H9 (cell line): ENCODE measurements around the gene EML4. TPM values are rescaled to one million over a fixed set of nuclear protein-coding genes. Genes with fewer than 3 reads are reported as not detected.

Experiments used
- DNase-seq: peaks from one replicate; pipeline ENCODE4 v3.0.0-alpha.2; 2017
- H2AFZ ChIP-seq: one replicate; pipeline ENCODE4 v1.6.1; 2013; ENCODE audit warnings: mild to moderate bottlenecking, low read length, control low read depth, moderate library complexity
- H2AK5ac ChIP-seq: 2 replicates; pipeline ENCODE4 v1.6.1; 2013; ENCODE audit warnings: low read length, control low read depth, mixed read lengths; ENCODE audit not compliant: insufficient read length
- H2BK120ac ChIP-seq: one replicate; pipeline ENCODE4 v1.6.1; 2013; ENCODE audit warnings: low read depth, mild to moderate bottlenecking, low read length, control low read depth, inconsistent platforms; ENCODE audit not compliant: poor library complexity, severe bottlenecking
- H2BK12ac ChIP-seq: 2 replicates; pipeline ENCODE4 v1.6.1; 2013; ENCODE audit warnings: low read length, control low read depth, mixed read lengths, low read depth; ENCODE audit not compliant: insufficient read length
- H2BK15ac ChIP-seq: 2 replicates; pipeline ENCODE4 v1.6.1; 2013; ENCODE audit warnings: low read depth, low read length, control low read depth
- H2BK20ac ChIP-seq: one replicate; pipeline ENCODE4 v1.6.1; 2013; ENCODE audit warnings: low read depth, mild to moderate bottlenecking, low read length, control low read depth, inconsistent platforms; ENCODE audit not compliant: poor library complexity, severe bottlenecking
- H2BK5ac ChIP-seq: 2 replicates; pipeline ENCODE4 v1.6.1; 2013; ENCODE audit warnings: low read length, control low read depth, mixed read lengths; ENCODE audit not compliant: insufficient read length
- H3K14ac ChIP-seq: 2 replicates; pipeline ENCODE4 v1.6.1; 2013; ENCODE audit warnings: low read length, control low read depth; ENCODE audit not compliant: insufficient read depth
- H3K18ac ChIP-seq: 2 replicates; pipeline ENCODE4 v1.6.1; 2013; ENCODE audit warnings: low read depth, mild to moderate bottlenecking, mixed read lengths, low read length, control low read depth; ENCODE audit not compliant: insufficient read length
- H3K23ac ChIP-seq: 2 replicates; pipeline ENCODE4 v1.6.1; 2013; ENCODE audit warnings: low read length, control low read depth, mixed read lengths, low read depth; ENCODE audit not compliant: insufficient read length
- H3K23me2 ChIP-seq: 2 replicates; pipeline ENCODE4 v1.6.1; 2013; ENCODE audit warnings: low read depth, mild to moderate bottlenecking, mixed read lengths, low read length, control low read depth; ENCODE audit not compliant: insufficient read length, poor library complexity, severe bottlenecking
- H3K27ac ChIP-seq: 2 replicates; pipeline ENCODE4 v1.5.1; 2013; ENCODE audit warnings: low read length, control low read depth, mixed read lengths, low read depth; ENCODE audit not compliant: insufficient read length
- H3K27me3 ChIP-seq: 2 replicates; pipeline ENCODE4 v1.6.1; 2013; ENCODE audit warnings: low read length, control low read depth, inconsistent platforms; ENCODE audit not compliant: insufficient read depth
- H3K4ac ChIP-seq: 2 replicates; pipeline ENCODE4 v1.6.1; 2013; ENCODE audit warnings: low read depth, mild to moderate bottlenecking, control low read depth, inconsistent platforms, low read length, moderate library complexity
- H3K4me1 ChIP-seq: 2 replicates; pipeline ENCODE4 v1.6.1; 2013; ENCODE audit warnings: low read length, control low read depth, inconsistent platforms; ENCODE audit not compliant: insufficient read depth
- H3K4me2 ChIP-seq: 2 replicates; pipeline ENCODE4 v1.6.1; 2013; ENCODE audit warnings: low read length, control low read depth, mixed read lengths; ENCODE audit not compliant: insufficient read length, insufficient read depth
- H3K56ac ChIP-seq: 2 replicates; pipeline ENCODE4 v1.6.1; 2013; ENCODE audit warnings: low read depth, mild to moderate bottlenecking, mixed read lengths, low read length, control low read depth; ENCODE audit not compliant: insufficient read length
- H3K79me1 ChIP-seq: 2 replicates; pipeline ENCODE4 v1.6.1; 2013; ENCODE audit warnings: low read depth, mild to moderate bottlenecking, moderate library complexity, low read length, control low read depth, inconsistent platforms; ENCODE audit not compliant: insufficient read depth, poor library complexity, severe bottlenecking
- H3K79me2 ChIP-seq: 2 replicates; pipeline ENCODE4 v1.6.1; 2013; ENCODE audit warnings: low read length, control low read depth, inconsistent platforms; ENCODE audit not compliant: insufficient read depth
- H3K9ac ChIP-seq: 2 replicates; pipeline ENCODE4 v1.6.1; 2013; ENCODE audit warnings: low read length, control low read depth, mixed read lengths; ENCODE audit not compliant: insufficient read length; ENCODE audit errors: extremely low read depth
- H3K9me3 ChIP-seq: one replicate; pipeline ENCODE4 v1.6.1; 2013; ENCODE audit warnings: low read depth, low read length, inconsistent platforms; ENCODE audit not compliant: control insufficient read depth
- H3T11ph ChIP-seq: one replicate; pipeline ENCODE4 v1.6.1; 2013; ENCODE audit warnings: mild to moderate bottlenecking, low read length, control low read depth, inconsistent platforms
- H4K20me1 ChIP-seq: one replicate; pipeline ENCODE4 v1.6.1; 2013; ENCODE audit not compliant: control insufficient read depth, insufficient read length, insufficient read depth
- H4K5ac ChIP-seq: 2 replicates; pipeline ENCODE4 v1.6.1; 2013; ENCODE audit warnings: low read depth, mild to moderate bottlenecking, mixed read lengths, low read length, control low read depth; ENCODE audit not compliant: insufficient read length
- H4K8ac ChIP-seq: replicated peaks from 2 replicates; pipeline ENCODE4 v1.6.1; 2013; ENCODE audit warnings: low read length, control low read depth, mixed read lengths, low read depth; ENCODE audit not compliant: insufficient read length
- H4K91ac ChIP-seq: 2 replicates; pipeline ENCODE4 v1.6.1; 2013; ENCODE audit warnings: low read depth, mild to moderate bottlenecking, moderate library complexity, mixed read lengths, low read length, control low read depth; ENCODE audit not compliant: insufficient read length
- H3K27ac Mint-ChIP-seq, 3 experiments: 2 replicates in 2 of 3; 3 replicates in 1 of 3; pipeline ENCODE4 v1.8.0; 2020 to 2021; ENCODE audit warnings: mixed read lengths in 3 of 3, mild to moderate bottlenecking in 1 of 3, moderate library complexity in 1 of 3
- H3K27me3 Mint-ChIP-seq: 2 replicates; pipeline ENCODE4 v1.8.0; 2021; ENCODE audit warnings: low read depth, mild to moderate bottlenecking, moderate library complexity, mixed read lengths
- H3K36me3 Mint-ChIP-seq, 3 experiments: 2 replicates in 2 of 3; 3 replicates in 1 of 3; pipeline ENCODE4 v1.8.0; 2020 to 2021; ENCODE audit warnings: low read depth in 3 of 3, mixed read lengths in 3 of 3; ENCODE audit not compliant: insufficient read depth in 1 of 3
- H3K4me1 Mint-ChIP-seq, 2 experiments: 2 replicates each; pipeline ENCODE4 v1.8.0; 2020; ENCODE audit warnings: mixed read lengths in 2 of 2
- H3K4me3 Mint-ChIP-seq, 2 experiments: 2 replicates in 1 of 2; 3 replicates in 1 of 2; pipeline ENCODE4 v1.8.0; 2020 to 2021; ENCODE audit warnings: mild to moderate bottlenecking in 2 of 2, mixed read lengths in 2 of 2, moderate library complexity in 1 of 2
- H3K9me3 Mint-ChIP-seq, 2 experiments: 2 replicates in 1 of 2; 3 replicates in 1 of 2; pipeline ENCODE4 v1.8.0; 2020; ENCODE audit warnings: mild to moderate bottlenecking in 2 of 2, mixed read lengths in 2 of 2, moderate library complexity in 1 of 2
- CTCF ChIP-seq: fragments of 200-600 bp; sonication (generic); conservative IDR thresholded peaks from 3 replicates; pipeline ENCODE4 v1.8.0; 2021; ENCODE audit warnings: antibody characterized with exemption, mild to moderate bottlenecking
- WGBS: extraction: QIAGEN DNeasy Blood & Tissue Kit; methylation state at CpG from one replicate; pipeline ENCODE4 v1.1.7; 2013; ENCODE audit warnings: missing lambda C conversion rate, low lambda C conversion rate, mixed read lengths; ENCODE audit not compliant: insufficient read length; ENCODE audit errors: extremely low coverage; 5-methylcytosine and 5-hydroxymethylcytosine counted together
- total RNA-seq: library from RNA; stranded (reverse); gene quantifications from 2 replicates; pipeline ENCODE4 v1.2.1, GENCODE V29; 2021

Gene EML4
- total RNA-seq, 1 experiment from 2014 or later: 68.6 TPM

GRCh38 chr2:42239811-42240210, 70.7 kb downstream of the EML4 start:
- Histone ChIP-seq H4K8ac (no peak overlapping the region), H2BK15ac (no peak overlapping the region), H3K9me3 (no peaks in the 10 kb centered on the region), H4K20me1 (no peaks in the 10 kb centered on the region), H3K27ac (no peak overlapping the region), H3K4ac (no peak overlapping the region), H3K9ac (no peak overlapping the region), H3K18ac (no peak overlapping the region), H4K91ac (no peak overlapping the region), H2BK5ac (no peak overlapping the region), H3K23ac (no peak overlapping the region), H3K79me1 (peaks cover 10% of the 10 kb centered on the region), H2AFZ (no peak overlapping the region), H2BK20ac (no peak overlapping the region), H3K14ac (no peak overlapping the region), H3K4me1 (no peaks in the 10 kb centered on the region), H3K79me2 (no peaks in the 10 kb centered on the region; the same call in 1 of the 2 replicates), H4K5ac (no peak overlapping the region), H2BK12ac (no peak overlapping the region), H3K56ac (no peak overlapping the region), H2AK5ac (no peak overlapping the region), H2BK120ac (no peak overlapping the region), H3K23me2 (no peaks in the 10 kb centered on the region), H3K27me3 (no peaks in the 10 kb centered on the region), H3T11ph (no peak overlapping the region), H3K4me2 (no peak overlapping the region)
- Mint-ChIP-seq H3K27ac (no peak overlapping the region), H3K4me3 (no peak overlapping the region), H3K36me3 (no peaks in the 10 kb centered on the region), H3K9me3 (no peaks in the 10 kb centered on the region), H3K4me1 (peaks cover 2% of the 10 kb centered on the region in 2 experiments; a peak in 2 of 4 replicates), H3K27me3 (no peaks in the 10 kb centered on the region)
- no peak for TF ChIP-seq CTCF
- DNase-seq: no peak
- WGBS: no CpG with 5 or more reads among the region's 1 CpG
